Ovary (tissue), 3 donors: ENCODE data around the gene MBTPS2.
"Not testable (repeated sequence)": the region's sequence is repeated elsewhere in the genome, so short reads cannot be mapped to it uniquely, and the experiment has no call there.

ENCODE experiments used
- EP300 ChIP-seq: sonication (generic); formaldehyde crosslinking; IDR thresholded peaks from one replicate; pipeline ENCODE4 v1.6.1; 2017; ENCODE audit warnings: antibody characterized with exemption
- POLR2A ChIP-seq: fragments of 450-650 bp; IDR thresholded peaks from one replicate; pipeline ENCODE4 v1.6.1; 2017; ENCODE audit warnings: antibody characterized with exemption, mild to moderate bottlenecking, moderate library complexity
- TF ChIP-seq, protein P1 (sequence below), 3 donors: fragments of 450-650 bp in 2 of 3; fragments of 200-600 bp in 1 of 3; IDR thresholded peaks; one replicate each; pipeline versions ENCODE4 v1.5.1 to v1.8.0; 2016 to 2022; ENCODE audit warnings: antibody characterized with exemption in 3 of 3, mild to moderate bottlenecking in 1 of 3
- donor health status: DM: no; HTN: no; CAD: no.

DNA sequence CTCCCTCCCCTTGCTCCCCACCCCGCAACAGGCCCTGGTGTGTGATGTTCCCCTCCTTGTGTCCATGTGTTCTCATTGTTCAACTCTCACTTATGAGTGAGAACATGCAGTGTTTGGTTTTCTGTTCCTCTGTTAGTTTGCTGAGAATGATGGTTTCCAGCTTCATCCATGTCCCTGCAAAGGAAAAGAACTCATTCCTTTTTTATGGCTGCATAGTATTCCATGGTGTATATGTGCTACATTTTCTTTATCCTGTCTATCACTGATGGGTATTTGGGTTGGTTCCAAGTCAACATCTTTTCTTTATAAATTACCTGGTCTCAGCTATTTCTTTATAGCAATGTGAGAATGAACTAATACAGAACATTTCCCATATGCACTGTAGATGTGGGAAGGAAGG is 19.2 kb upstream of the MBTPS2 start:
- TF ChIP-seq, protein P1, sequence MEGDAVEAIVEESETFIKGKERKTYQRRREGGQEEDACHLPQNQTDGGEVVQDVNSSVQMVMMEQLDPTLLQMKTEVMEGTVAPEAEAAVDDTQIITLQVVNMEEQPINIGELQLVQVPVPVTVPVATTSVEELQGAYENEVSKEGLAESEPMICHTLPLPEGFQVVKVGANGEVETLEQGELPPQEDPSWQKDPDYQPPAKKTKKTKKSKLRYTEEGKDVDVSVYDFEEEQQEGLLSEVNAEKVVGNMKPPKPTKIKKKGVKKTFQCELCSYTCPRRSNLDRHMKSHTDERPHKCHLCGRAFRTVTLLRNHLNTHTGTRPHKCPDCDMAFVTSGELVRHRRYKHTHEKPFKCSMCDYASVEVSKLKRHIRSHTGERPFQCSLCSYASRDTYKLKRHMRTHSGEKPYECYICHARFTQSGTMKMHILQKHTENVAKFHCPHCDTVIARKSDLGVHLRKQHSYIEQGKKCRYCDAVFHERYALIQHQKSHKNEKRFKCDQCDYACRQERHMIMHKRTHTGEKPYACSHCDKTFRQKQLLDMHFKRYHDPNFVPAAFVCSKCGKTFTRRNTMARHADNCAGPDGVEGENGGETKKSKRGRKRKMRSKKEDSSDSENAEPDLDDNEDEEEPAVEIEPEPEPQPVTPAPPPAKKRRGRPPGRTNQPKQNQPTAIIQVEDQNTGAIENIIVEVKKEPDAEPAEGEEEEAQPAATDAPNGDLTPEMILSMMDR (IDR thresholded peaks at IDR 0.05), result not testable (repeated sequence)
- TF ChIP-seq EP300, POLR2A: not testable (repeated sequence)
